Glomerular endothelial cell (primary cell): ENCODE measurements around the gene ASAP2. TPM values are rescaled to one million over a fixed set of nuclear protein-coding genes. Genes with fewer than 3 reads are reported as not detected.

Source experiments
- total RNA-seq: library from RNA; depleted of rRNA; stranded (reverse); fragments of >200 nt; gene quantifications from 2 replicates; pipeline ENCODE4 v1.2.3, GENCODE V29; 2015

Gene ASAP2
- total RNA-seq, 1 donor from 2014 or later: 71.6 TPM

Other genes starting within 250 kb of the ASAP2 start
- 17.5 and 18.8 TPM in 2 replicates for gene MBOAT2, start 203.1 kb upstream of the ASAP2 start, total RNA-seq
- 50.3 and 54.1 TPM in 2 replicates for gene ITGB1BP1, start 216.7 kb downstream of the ASAP2 start, total RNA-seq
- 29.1 and 44.6 TPM in 2 replicates for gene CPSF3, start 216.8 kb downstream of the ASAP2 start, total RNA-seq